Islet precursor cell (in vitro differentiated cells): ENCODE results near the gene TIMM17B.
A peak's percentile ranks its signal among the peaks of the same experiment; 100 is the strongest.
"Not testable (repeated sequence)": the region's sequence is repeated elsewhere in the genome, so short reads cannot be mapped to it uniquely, and the experiment has no call there.

ENCODE experiments used
- DNase-seq: peaks from one replicate; pipeline ENCODE4 v3.0.0-alpha.2; 2018

Gene TIMM17B

GRCh38 chrX:48893556-48894348 is 3.8 kb downstream of the TIMM17B start:
- no peak for DNase-seq

- no peak for DNase-seq
Observed at GRCh38 chrX:48892896-48893295, 4.7 kb downstream of the TIMM17B start.

- DNase-seq, result peak; percentile 97
Observed at GRCh38 chrX:48891402-48892288, 5.9 kb downstream of the TIMM17B start.

- DNase-seq, result no peak
Observed at GRCh38 chrX:48890934-48891401, 6.6 kb downstream of the TIMM17B start.

- no peak for DNase-seq
Observed at GRCh38 chrX:48890296-48890925, 7.2 kb downstream of the TIMM17B start.

- not testable (repeated sequence) for DNase-seq
Observed at GRCh38 chrX:48886586-48886985, 11.0 kb downstream of the TIMM17B start.

GRCh38 chrX:48883729-48884128 is 13.8 kb downstream of the TIMM17B start:
- DNase-seq, result no peak

GRCh38 chrX:48876944-48877343 is 20.6 kb downstream of the TIMM17B start:
- DNase-seq, result not testable (repeated sequence)

- not testable (repeated sequence) for DNase-seq
Observed at GRCh38 chrX:48872017-48872416, 25.6 kb downstream of the TIMM17B start.

- no peak for DNase-seq
Observed at GRCh38 chrX:48864210-48864609, 33.4 kb downstream of the TIMM17B start.

GRCh38 chrX:48854898-48855297 is 42.7 kb downstream of the TIMM17B start:
- no peak for DNase-seq

GRCh38 chrX:48854121-48854804 is 43.3 kb downstream of the TIMM17B start:
- DNase-seq, result not testable (repeated sequence)

- not testable (repeated sequence) for DNase-seq
Observed at GRCh38 chrX:48853494-48853893, 44.1 kb downstream of the TIMM17B start.

GRCh38 chrX:48852857-48853256 is 44.7 kb downstream of the TIMM17B start:
- DNase-seq, result no peak

GRCh38 chrX:48848847-48849246 is 48.7 kb downstream of the TIMM17B start:
- no peak for DNase-seq
